IPS DF 19.7 (cell line): Measurements from ENCODE around the gene TCEA2.
"Not testable (repeated sequence)": the region's sequence is repeated elsewhere in the genome, so short reads cannot be mapped to it uniquely, and the experiment has no call there.

ENCODE experiments used
- DNase-seq: peaks from one replicate; pipeline ENCODE4 v3.0.0-alpha.2; 2013; ENCODE audit warnings: low read depth, low spot score

Gene TCEA2

DNA sequence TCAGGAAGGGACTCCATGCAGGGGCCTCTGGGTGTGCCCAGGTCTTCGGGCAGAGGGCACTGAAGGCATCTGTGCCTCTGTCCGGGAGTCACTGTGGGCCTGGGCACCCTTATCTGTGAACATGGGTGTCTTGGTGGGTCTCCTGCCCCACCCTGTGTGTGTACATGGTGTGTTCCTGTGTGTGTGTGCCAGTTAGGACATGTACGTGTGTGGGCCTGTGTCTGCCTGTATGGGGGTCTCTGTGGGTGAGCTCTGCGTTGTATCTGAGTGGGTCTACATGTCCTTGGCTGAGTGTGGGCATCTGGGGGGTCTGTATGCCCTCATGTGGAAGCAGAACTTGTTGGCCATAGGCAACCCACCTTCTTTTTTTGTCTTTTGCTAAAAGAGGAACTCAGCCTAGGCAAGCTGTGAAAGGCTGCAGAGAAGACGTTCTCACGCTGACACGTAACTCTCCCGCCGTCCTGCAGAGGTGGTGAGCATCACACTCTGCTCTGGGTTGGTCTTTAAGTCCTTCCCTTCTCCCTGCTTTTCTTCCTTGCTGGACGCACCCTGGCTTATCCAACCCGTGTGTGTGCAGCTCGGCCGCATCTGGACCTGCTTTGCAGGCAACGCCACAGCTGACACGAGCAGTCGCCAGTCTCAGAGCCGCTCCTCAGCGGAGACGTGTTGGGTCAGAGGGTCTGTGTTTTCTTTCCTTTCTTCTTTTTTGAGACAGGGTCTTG lies 44.9 kb downstream of the TCEA2 start:
- DNase-seq: no peak

DNA sequence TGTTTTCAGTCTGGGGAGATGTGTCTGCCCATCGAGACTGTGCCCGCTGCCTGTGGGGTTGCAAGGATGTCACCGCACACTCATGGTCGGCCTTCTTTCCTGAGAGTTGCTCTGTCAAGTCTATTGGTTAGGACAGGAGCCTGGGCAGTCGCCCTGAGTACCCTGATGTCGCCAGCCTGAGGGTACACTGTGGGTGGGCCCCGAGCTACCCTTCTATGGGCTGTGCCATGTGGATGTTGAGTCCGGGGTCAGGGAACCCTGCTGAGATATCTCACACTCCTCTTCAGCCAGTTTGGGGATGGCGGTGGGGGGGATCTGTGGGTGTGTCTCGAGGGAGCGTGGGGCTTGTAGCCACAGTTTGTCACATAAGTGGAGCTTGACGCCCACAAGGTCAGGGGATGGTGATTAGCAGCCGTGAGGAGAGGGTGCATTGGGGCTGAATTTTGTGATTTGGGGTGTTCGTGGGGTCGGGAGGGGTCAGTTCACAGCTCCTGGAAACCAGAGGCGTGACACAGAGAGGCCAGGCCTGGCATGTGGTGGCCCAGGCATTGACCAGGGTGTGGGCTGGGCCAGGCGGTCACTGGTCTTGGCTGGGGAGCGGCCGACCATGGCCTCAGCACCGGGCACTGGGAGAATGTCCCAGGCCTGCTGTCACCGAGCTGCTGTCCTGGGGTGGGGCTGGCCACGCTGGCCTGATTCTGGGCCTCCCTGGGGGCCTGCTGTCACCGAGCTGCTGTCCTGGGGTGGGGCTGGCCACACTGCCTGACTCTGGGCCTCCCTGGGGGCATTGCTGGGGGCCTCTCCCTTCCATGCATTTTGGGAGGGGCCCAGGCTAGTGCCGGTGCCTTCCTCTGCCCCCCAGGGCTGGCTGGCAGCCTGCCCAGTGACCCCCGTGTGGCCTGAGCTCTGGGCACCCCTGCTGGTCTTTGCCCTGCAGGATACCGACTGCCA lies 46.0 kb downstream of the TCEA2 start:
- no peak for DNase-seq

DNA sequence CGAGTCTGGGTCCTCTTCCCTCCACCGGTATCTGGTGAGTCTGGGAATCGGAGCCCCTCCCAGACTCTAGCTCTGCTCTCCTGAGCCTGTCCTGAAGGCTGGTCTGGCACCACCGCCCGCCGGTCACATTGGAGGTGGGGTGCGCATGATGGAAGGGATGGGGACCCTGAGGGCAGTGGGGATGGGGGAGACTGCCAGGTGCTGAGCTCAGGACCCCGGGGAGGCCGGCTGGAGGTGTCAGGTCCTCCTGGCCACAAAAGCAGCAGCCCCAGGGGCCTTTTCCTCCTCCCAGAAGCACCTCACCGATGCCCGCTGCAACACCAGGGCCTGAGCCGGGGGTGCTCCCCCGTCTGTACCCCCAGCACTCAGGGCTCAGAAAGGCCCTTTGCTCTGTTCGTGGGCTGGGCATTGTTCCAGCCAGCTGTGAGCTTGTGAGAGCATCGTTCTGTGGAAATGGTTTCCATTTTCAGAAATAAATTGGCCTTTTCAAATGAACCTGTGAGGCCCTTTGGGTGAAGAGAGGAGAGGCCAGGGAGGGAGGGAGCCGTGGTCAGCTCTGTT lies 46.9 kb downstream of the TCEA2 start:
- DNase-seq: no peak

DNA sequence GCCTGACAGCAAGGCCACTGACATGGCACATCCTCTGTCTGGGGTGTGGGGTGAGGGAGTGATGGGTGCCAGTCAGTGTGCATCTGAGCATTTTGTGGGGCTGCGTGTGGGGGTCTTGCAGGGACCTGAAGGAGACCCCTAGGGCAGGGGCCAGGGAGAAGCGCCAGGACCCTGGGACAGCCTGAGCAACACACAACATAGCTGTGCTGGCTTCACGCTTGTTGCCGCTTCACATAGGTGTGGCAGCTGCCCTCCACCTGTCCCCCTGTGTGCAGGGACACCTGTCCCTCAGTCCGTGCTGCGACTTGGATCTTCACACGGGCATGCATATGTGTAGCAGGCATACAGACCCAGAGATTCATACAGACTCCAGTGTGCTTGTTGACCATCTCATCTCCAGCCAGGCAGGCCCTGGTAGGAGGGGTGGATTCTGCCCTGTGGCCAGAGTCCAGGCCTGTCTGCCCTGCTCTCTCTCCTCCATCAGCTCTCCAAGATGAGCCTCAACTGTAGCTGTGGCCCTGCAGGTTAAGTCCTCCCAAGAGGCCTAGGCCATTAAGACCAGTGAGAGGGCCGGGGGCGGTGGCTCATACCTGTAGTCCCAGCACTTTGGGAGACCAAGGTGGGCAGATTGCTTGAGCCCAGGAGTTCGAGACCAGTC lies 47.5 kb downstream of the TCEA2 start:
- no peak for DNase-seq

DNA sequence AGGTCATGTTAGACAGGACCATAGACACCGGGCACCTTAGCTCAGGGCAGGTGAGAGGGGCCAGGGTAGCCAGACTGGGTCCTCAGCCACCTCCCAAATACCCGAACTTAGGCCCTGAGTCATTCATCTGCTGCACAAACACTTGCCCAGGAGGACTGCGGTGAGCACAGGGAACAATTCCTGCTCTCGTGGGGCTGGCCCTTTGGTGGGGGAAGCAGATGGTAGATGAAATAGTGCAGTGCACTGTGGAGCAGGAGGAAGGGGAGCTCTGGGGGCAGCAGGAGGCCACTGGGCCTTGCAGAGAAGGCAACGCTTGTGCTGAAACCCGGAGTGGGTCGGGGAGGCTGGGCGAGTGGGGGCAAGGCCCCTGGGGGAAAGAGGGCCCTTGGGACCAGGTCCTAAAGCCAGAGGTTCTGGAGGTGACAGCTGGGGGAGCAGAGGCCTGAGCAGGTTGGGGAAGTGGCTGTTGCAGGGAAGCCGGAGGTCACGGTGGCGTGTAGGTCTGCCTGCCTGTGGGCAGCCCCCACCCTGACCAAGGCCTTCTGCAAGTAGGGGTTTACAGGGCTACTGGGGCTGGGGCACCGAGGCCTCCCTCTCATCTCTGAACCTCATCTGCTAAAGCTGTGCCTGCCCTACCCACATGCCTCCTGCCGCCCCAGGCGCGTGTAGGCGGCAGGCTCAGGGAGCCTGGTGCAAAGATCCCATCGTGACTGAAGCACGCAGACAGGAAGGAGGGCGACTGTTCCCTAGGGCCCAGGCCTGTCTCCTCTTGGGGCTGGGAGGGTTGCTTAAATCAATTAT lies 49.0 kb downstream of the TCEA2 start:
- DNase-seq: no peak

DNA sequence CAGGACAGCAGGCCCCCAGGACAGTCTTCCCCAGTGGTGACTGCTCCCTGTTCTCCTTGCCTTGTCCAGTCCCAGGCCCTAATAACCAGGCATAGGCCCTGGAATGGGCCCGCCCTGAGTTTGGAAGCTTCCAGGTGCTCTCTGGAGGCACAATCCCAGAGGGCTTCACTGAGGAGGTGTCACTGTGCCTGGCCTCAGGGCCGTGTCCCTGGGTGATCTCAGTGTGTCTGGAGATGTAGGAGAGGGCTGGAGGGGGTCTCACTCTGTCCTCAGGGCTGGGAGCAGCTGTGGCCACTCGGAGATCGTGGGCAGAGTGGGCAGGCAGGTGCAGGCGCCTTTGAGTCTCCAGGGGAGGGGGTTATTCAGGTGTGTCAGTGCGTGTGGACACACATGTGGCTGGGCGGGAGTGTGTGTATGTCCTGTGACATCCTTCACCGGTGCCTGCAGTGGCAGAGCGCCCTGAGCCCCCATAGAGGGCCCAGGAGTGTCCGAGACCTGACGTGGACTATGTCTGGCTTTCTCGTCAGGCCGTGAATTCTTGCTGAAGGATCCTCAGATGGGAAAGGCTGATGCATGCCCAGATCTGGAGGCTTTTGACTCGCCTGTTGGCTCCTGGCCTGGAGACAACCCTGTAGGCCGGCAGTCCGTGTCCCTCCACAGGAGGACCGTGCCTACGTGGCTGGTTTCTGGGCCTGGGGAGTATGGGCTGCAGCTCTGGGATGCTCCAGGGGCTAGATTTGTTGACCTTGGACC lies 49.9 kb downstream of the TCEA2 start:
- no peak for DNase-seq

DNA sequence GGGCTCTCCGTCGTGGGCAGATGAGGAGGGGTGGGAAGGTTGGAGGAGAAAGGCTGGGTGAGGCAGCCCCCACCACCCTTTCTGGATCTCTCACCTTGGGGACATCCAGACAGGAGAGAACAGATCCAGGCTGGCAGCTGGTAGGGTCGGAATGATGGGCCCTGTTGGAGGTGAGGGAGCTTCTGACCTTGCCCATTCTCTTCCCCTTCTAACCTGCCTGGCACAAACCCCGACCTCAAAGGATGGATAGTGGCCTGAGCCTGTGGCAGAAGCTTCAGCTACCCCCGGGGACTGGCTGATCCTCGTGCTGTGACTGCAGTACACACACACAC lies 50.4 kb downstream of the TCEA2 start:
- no peak for DNase-seq

DNA sequence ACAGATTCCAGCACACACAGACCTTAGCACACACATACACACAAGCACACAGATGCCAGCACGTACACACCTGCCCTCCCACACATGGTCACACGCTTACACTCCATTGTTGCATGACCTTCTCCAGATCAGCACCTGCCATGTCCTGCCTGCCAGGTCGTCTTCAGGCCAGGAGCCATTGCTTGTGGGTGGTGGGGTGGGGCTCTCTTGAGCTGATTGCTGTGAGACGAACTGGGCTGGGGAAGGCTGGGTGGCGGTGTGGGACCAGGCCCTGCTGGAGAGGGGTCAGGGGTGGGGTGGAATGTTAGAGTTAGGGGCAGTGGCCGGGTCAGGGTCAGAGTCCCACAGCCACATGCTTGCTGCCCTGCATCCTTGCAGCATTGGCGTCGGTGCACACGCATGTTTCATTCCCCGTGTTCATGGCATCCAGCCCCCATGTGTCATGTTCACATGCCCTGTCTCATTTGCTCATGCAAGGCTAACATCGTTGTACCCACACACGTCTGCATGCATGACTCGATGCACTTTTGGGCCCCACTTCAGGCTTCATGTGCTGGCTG lies 50.9 kb downstream of the TCEA2 start:
- no peak for DNase-seq

DNA sequence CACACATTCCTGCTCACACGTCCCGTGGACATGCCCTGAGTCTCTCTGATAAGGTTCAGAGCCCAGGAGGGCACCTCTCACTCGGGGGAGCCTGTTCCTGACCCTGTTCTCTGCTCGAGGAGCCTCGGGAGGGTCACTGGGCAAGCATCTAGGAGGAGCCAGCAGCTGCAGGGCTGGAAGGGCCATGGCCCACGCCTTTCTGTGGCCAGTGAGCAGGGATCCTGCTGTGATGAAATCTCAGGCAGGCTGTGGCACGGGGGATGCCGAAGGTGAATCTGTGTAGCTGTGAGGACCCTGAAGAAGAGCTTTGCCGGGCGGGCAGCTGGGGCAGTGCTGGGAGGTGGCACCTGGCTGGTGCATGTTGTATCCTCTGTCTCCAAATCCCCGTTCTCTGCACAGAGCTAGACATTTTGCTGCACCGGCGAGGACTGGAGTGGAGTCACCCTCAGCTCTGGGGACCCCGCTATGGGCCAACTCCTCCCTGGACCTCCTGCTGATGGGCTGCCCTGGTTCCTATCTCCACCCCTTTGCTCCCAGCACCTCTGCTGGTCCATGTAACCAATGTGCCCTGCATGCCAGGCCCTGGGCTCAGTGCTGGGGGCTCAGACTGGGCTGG lies 51.5 kb downstream of the TCEA2 start:
- DNase-seq: no peak

DNA sequence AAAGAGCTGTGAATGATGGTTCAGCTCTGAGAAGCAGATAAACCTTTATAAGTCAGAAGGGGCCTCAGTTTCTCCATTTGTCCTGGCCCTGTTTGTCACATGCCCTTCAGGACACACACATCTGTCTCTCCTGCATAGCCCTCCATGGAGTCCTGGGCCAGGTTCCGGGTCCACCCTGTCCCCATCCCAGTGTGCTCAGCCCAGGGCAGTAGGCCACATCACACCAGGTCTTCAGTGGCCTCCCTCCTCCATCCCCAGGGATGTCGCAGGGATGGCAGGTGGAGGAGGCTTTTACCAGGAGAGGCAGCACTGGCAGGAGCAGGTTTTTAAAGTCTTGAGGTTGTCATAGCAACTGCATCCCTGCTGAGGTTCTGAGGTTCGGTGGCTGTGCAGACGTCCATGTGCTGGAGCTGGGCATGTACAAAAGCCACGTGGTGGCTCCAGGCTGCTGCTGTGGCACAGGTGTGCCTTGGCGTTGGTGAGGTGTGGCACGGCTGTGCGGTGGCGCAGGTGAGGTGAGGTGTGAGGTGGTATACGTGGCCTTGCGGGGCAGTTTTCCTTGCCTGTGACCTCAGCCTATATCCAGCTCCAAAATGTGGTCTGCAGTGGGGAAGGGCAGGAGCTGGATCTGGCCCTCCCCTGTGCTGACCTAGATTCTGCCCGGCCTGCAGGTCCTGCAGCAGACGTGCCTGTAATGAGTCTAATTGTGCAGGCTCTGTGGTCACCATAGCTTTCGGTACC lies 52.3 kb downstream of the TCEA2 start:
- no peak for DNase-seq

DNA sequence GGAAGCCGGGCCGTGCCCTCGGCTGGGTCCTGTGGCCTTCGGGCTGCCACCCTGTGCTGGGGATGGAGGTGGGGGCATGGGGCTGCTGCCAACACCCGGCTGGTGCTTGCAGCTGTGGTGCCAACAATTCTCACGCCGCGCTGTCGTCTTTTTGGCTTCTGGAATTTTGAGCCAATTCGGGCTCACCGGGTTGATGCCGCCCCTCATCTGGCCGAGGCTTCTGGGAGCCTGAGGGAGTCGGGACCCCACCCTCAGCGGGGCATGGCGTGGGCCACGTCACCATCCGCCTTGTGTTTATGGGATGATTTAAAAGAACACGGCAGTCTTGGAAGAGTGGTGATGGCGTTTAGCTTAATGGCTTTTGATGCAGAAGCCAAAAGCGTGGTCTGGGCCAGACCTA lies 53.0 kb downstream of the TCEA2 start:
- no peak for DNase-seq

DNA sequence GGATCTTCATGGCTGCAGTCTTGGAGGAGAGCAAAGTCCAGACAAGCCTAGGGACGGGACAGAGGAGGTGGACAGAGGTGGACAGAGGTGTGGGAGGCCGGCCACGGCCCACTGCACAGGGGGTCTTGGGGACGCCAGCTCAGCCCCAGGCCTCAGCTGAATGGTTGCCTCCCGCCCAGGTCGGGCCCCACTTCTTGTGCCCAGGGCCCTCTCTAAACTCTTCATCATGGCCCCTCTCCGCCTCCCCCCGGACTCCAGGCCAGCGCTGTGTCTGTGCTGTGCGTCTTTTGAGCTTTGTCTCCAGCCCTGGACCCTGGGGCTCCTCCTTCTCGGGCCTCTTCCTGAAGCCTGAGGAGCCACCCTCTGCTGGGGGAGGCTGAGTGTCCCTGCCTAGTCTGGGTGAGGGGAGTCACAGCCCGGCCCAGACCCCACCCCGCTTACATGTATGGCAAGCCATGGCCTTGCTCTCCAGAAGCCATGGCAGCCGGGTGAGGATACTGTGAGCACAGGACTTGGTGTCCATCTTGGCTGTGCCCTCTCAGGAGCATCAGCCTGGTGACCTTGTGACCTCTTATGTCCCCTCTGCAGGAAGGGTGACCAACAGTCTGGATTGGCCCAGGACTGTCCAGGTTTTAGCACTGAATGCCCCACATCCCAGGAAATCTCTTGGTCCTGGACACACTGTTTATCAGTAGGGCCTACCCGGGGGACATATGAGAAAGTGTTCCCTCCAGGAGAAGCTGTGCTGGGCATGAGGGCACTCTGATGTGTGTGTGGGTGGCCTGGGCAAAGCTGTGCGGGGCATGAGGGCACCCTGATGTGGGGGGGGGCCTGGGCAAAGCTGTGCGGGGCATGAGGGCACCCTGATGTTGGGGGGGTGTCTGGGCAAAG lies 53.8 kb downstream of the TCEA2 start:
- DNase-seq: no peak

DNA sequence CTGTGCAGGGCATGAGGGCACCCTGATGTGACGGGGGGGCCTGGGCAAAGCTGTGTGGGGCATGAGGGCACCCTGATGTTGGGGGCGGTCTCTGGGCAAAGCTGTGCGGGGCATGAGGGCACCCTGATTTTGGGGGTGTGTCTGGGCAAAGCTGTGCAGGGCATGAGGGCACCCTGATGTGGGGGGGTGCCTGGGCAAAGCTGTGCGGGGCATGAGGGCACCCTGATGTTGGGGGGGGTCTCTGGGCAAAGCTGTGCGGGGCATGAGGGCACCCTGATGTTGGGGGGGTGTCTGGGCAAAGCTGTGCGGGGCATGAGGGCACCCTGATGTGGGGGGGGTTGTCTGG lies 54.4 kb downstream of the TCEA2 start:
- DNase-seq: not testable (repeated sequence)

DNA sequence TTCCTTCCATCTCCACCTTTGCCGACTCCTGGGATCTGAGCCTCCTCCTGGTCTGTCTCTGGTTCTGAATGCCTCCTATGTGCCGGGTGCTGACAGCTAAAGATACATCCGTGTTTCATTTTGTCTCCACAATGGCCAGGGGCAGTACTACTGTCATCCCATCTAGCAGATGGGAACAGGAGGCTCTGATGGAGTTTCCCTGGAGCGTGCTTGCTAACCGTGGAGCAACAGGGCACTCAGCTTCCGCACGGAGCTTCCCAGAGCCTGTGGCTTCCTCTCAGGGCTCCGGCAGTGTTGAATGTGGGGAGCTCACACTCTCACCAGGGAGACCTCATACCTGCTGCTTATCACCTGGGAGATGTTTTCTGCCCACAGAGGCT lies 56.3 kb downstream of the TCEA2 start:
- no peak for DNase-seq

DNA sequence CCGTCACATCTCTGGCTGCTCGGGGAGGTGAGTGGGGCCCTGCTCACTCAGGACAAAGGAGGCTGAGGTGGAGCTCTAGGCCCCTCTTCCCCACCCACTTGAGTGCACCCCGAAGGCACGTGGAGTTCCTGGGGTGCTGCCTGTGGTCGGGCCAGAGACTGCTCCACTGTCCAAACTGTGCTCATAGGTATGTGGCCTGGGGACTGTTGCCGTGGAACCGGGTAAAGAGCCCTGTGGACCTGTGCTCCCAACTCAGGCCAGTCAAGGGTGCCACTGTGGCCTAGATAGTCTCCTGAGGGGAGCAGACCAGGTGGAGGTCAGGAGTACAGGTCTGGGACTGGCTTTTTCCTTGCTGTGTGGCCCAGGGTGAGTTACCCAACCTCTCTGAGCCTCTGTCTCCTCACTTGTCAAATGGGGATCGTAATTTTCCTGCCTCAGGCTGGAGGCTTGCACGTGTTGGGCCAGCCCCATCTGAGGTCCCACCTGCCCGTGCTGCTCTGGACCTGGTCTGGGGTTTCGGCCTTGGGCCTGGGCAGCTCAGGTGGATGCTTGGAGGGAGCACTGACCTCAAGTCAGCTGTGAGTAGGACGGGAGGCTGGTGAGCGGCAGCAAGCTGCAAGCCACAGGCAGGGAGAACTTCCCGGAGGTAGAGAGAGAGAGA lies 56.8 kb downstream of the TCEA2 start:
- no peak for DNase-seq

DNA sequence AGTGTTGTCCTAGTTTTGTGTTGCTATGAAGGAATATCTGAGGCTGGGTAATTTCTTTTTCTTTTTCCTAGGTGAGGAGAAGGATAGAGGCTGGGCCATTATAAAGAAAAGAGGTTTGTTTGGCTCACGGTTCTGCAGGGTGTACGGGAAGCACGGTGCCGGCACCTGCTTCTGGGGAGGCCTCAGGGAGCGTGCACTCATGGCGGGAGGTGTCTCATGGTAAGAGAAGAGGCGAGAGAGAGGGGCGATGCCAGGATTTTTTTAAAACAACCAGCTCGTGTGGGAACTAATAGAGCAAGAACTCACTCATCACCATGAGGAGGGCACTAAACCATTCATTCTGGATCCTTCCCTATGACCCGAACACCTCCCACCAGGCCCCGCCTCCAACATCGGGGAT lies 58.6 kb downstream of the TCEA2 start:
- no peak for DNase-seq
